ENCODE results near the gene CHST15.

Gene CHST15

GRCh38 chr10:124018886-124019525 is 74.4 kb downstream of the CHST15 start:
- H4K20me1 ChIP-seq (ENCODE audit: insufficient read depth, low read length): no peaks in the 10 kb centered on the region
- no peaks in the 10 kb centered on the region for H3K79me2 ChIP-seq (ENCODE audit: insufficient read depth, low read length)
- no peaks in the 10 kb centered on the region for H3K27me3 ChIP-seq (ENCODE audit: insufficient read depth, low read length, poor library complexity)
- no peak overlapping the region for H3K4me3 ChIP-seq (ENCODE audit: low read depth in 1 of 2, low read length in 2 of 2)
- peaks cover 24% of the 10 kb centered on the region for H3K4me1 ChIP-seq (ENCODE audit: insufficient read depth, low read length)
- ATAC-seq (ENCODE audit: insufficient read depth, low read depth): no peak; the same call in 2 of the 3 replicates
- H3K4me2 ChIP-seq (ENCODE audit: insufficient read depth, low read length): no peak overlapping the region
- peak; percentile 24 for DNase-seq
- H3K27ac ChIP-seq (ENCODE audit: low read length): no peak overlapping the region
- H3K9me3 ChIP-seq (ENCODE audit: insufficient read depth, low read length, severe bottlenecking): peaks cover under 1% of the 10 kb centered on the region
- no peak overlapping the region for H2AFZ ChIP-seq (ENCODE audit: low read depth, low read length)
- H3K36me3 ChIP-seq (ENCODE audit: insufficient read depth, low read length): peaks cover under 1% of the 10 kb centered on the region; the same call in 1 of the 2 replicates
- no peak overlapping the region for H3K9ac ChIP-seq (ENCODE audit: low read depth, low read length)
- TF ChIP-seq, protein P1, sequence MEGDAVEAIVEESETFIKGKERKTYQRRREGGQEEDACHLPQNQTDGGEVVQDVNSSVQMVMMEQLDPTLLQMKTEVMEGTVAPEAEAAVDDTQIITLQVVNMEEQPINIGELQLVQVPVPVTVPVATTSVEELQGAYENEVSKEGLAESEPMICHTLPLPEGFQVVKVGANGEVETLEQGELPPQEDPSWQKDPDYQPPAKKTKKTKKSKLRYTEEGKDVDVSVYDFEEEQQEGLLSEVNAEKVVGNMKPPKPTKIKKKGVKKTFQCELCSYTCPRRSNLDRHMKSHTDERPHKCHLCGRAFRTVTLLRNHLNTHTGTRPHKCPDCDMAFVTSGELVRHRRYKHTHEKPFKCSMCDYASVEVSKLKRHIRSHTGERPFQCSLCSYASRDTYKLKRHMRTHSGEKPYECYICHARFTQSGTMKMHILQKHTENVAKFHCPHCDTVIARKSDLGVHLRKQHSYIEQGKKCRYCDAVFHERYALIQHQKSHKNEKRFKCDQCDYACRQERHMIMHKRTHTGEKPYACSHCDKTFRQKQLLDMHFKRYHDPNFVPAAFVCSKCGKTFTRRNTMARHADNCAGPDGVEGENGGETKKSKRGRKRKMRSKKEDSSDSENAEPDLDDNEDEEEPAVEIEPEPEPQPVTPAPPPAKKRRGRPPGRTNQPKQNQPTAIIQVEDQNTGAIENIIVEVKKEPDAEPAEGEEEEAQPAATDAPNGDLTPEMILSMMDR (IDR thresholded peaks at IDR 0.05; ENCODE audit: borderline replicate concordance, extremely low read depth, low read length, poor library complexity, severe bottlenecking): no peak
- TF ChIP-seq EZH2 (IDR thresholded peaks at IDR 0.05; ENCODE audit: borderline replicate concordance, low read depth, low read length, severe bottlenecking): no peak

GRCh38 chr10:124017729-124018128 is 75.7 kb downstream of the CHST15 start:
- Histone ChIP-seq H3K9me3 (ENCODE audit: insufficient read depth, low read length, severe bottlenecking) (peaks cover 13% of the 10 kb centered on the region), H4K20me1 (ENCODE audit: insufficient read depth, low read length) (no peaks in the 10 kb centered on the region), H3K36me3 (ENCODE audit: insufficient read depth, low read length) (peaks cover 4% of the 10 kb centered on the region), H3K9ac (ENCODE audit: low read depth, low read length) (no peak overlapping the region), H2AFZ (ENCODE audit: low read depth, low read length) (no peak overlapping the region), H3K27me3 (ENCODE audit: insufficient read depth, low read length, poor library complexity) (no peaks in the 10 kb centered on the region), H3K4me2 (ENCODE audit: insufficient read depth, low read length) (no peak overlapping the region), H3K27ac (ENCODE audit: low read length) (no peak overlapping the region), H3K4me1 (ENCODE audit: insufficient read depth, low read length) (peaks cover 15% of the 10 kb centered on the region), H3K79me2 (ENCODE audit: insufficient read depth, low read length) (no peaks in the 10 kb centered on the region), H3K4me3 (ENCODE audit: low read depth in 1 of 2, low read length in 2 of 2) (no peak overlapping the region)
- no peak for ATAC-seq (ENCODE audit: insufficient read depth, low read depth)
- DNase-seq: no peak
- TF ChIP-seq, protein P1 (IDR thresholded peaks at IDR 0.05; ENCODE audit: borderline replicate concordance, extremely low read depth, low read length, poor library complexity, severe bottlenecking): no peak
- no peak for TF ChIP-seq EZH2 (IDR thresholded peaks at IDR 0.05; ENCODE audit: borderline replicate concordance, low read depth, low read length, severe bottlenecking)

- no peak for ATAC-seq (ENCODE audit: insufficient read depth, low read depth)
- no peak overlapping the region for H3K9ac ChIP-seq (ENCODE audit: low read depth, low read length)
- H3K4me3 ChIP-seq (ENCODE audit: low read depth in 1 of 2, low read length in 2 of 2): no peak overlapping the region
- H2AFZ ChIP-seq (ENCODE audit: low read depth, low read length): no peak overlapping the region
- H3K27me3 ChIP-seq (ENCODE audit: insufficient read depth, low read length, poor library complexity): no peaks in the 10 kb centered on the region
- no peak overlapping the region for H3K27ac ChIP-seq (ENCODE audit: low read length)
- H3K79me2 ChIP-seq (ENCODE audit: insufficient read depth, low read length): no peaks in the 10 kb centered on the region
- TF ChIP-seq, protein P1 (IDR thresholded peaks at IDR 0.05; ENCODE audit: borderline replicate concordance, extremely low read depth, low read length, poor library complexity, severe bottlenecking): no peak
- TF ChIP-seq EZH2 (IDR thresholded peaks at IDR 0.05; ENCODE audit: borderline replicate concordance, low read depth, low read length, severe bottlenecking): no peak
- H4K20me1 ChIP-seq (ENCODE audit: insufficient read depth, low read length): no peaks in the 10 kb centered on the region
- DNase-seq: no peak
- H3K9me3 ChIP-seq (ENCODE audit: insufficient read depth, low read length, severe bottlenecking): peaks cover 16% of the 10 kb centered on the region
- H3K4me1 ChIP-seq (ENCODE audit: insufficient read depth, low read length): peaks cover 7% of the 10 kb centered on the region
- peaks cover 4% of the 10 kb centered on the region for H3K36me3 ChIP-seq (ENCODE audit: insufficient read depth, low read length)
- H3K4me2 ChIP-seq (ENCODE audit: insufficient read depth, low read length): no peak overlapping the region
Observed at GRCh38 chr10:124016804-124017375, 76.5 kb downstream of the CHST15 start.
